WTC11 (cell line): ENCODE data around the gene FAM53B. TPM values are rescaled to one million over a fixed set of nuclear protein-coding genes. Genes with fewer than 3 reads are reported as not detected.

Source experiments
- ATAC-seq: fragments of 200-7000 bp; cut with Tn5 transposase; 2 replicates; pipeline ENCODE4 v1.10.0; 2021; ENCODE audit warnings: mild to moderate bottlenecking, moderate library complexity
- CTCF ChIA-PET: fragments of 300-600 bp; sonication (Branson Sonifier 250); formaldehyde crosslinking; loops from one replicate; lab custom pipeline; 2021; ENCODE audit warnings: antibody characterized with exemption; lab: Charles Lee
- POLR2A ChIA-PET: fragments of 350-600 bp; sonication (Branson Sonifier 250); formaldehyde crosslinking; loops from one replicate; lab custom pipeline; 2021; ENCODE audit warnings: antibody characterized with exemption; lab: Charles Lee
- DNase-seq: peaks from one replicate; pipeline ENCODE4 v3.0.0; 2021; ENCODE audit warnings: low spot score
- H3K27ac Mint-ChIP-seq: 2 replicates; pipeline ENCODE4 v1.8.0; 2021; ENCODE audit warnings: mixed read lengths
- H3K27me3 Mint-ChIP-seq: 2 replicates; pipeline ENCODE4 v1.8.0; 2021; ENCODE audit warnings: low read depth, mild to moderate bottlenecking, moderate library complexity, mixed read lengths
- H3K36me3 Mint-ChIP-seq: 2 replicates; pipeline ENCODE4 v1.8.0; 2021; ENCODE audit warnings: mixed read lengths
- H3K4me1 Mint-ChIP-seq: 2 replicates; pipeline ENCODE4 v1.8.0; 2022; ENCODE audit warnings: mixed read lengths
- H3K4me3 Mint-ChIP-seq: 2 replicates; pipeline ENCODE4 v1.8.0; 2021; ENCODE audit warnings: mild to moderate bottlenecking, moderate library complexity, mixed read lengths
- H3K9me3 Mint-ChIP-seq: 2 replicates; pipeline ENCODE4 v1.8.0; 2021; ENCODE audit warnings: mixed read lengths
- FOXJ3 ChIP-seq: sonication (generic); formaldehyde crosslinking; IDR thresholded peaks from 2 replicates; pipeline ENCODE4 v1.9.0; 2021; ENCODE audit warnings: missing genetic modification reagents, mild to moderate bottlenecking, borderline replicate concordance
- FOXP1 ChIP-seq: sonication (generic); formaldehyde crosslinking; IDR thresholded peaks from 2 replicates; pipeline ENCODE4 v1.8.0; 2022; ENCODE audit warnings: missing genetic modification reagents, mild to moderate bottlenecking, moderate library complexity, borderline replicate concordance
- GABPB1 ChIP-seq: sonication (generic); formaldehyde crosslinking; IDR thresholded peaks from 2 replicates; pipeline ENCODE4 v1.8.1; 2023; ENCODE audit warnings: mild to moderate bottlenecking, missing genetic modification reagents
- NFYB ChIP-seq: sonication (generic); formaldehyde crosslinking; conservative IDR thresholded peaks from 2 replicates; pipeline ENCODE4 v1.8.0; 2022; ENCODE audit warnings: low read depth, missing genetic modification reagents
- NR3C1 ChIP-seq: sonication (generic); formaldehyde crosslinking; conservative IDR thresholded peaks from 2 replicates; pipeline ENCODE4 v1.8.1; 2023; ENCODE audit warnings: low read depth, mild to moderate bottlenecking, missing genetic modification reagents
- PRRX2 ChIP-seq: fragments of 250-450 bp; sonication (Bioruptor Pico); IDR thresholded peaks from 2 replicates; pipeline ENCODE4 v1.8.0; 2021; ENCODE audit warnings: mild to moderate bottlenecking
- TCF7 ChIP-seq: sonication (generic); formaldehyde crosslinking; IDR thresholded peaks from 2 replicates; pipeline ENCODE4 v1.8.0; 2022; ENCODE audit warnings: mild to moderate bottlenecking, low read depth, missing genetic modification reagents, moderate library complexity
- ZNF138 ChIP-seq: sonication (generic); formaldehyde crosslinking; conservative IDR thresholded peaks from 2 replicates; pipeline ENCODE4 v1.8.1; 2022; ENCODE audit warnings: mild to moderate bottlenecking, moderate library complexity, missing genetic modification reagents
- ZNF263 ChIP-seq: sonication (generic); formaldehyde crosslinking; IDR thresholded peaks from 2 replicates; pipeline ENCODE4 v1.8.1; 2022; ENCODE audit warnings: low read depth, mild to moderate bottlenecking, moderate library complexity, missing genetic modification reagents
- ZNF396 ChIP-seq: fragments of 250-450 bp; sonication (Bioruptor Pico); IDR thresholded peaks from 2 replicates; pipeline ENCODE4 v1.8.0; 2021; ENCODE audit warnings: mild to moderate bottlenecking, moderate library complexity, borderline replicate concordance
- ZNF423 ChIP-seq: fragments of 250-450 bp; sonication (Bioruptor Pico); IDR thresholded peaks from 2 replicates; pipeline ENCODE4 v2.1.2; 2022; ENCODE audit warnings: mild to moderate bottlenecking, moderate library complexity
- total RNA-seq: library from RNA; stranded (reverse); gene quantifications from 3 replicates; pipeline ENCODE4 v1.2.3, GENCODE V29; 2021
- TF ChIP-seq, protein P1 (sequence below): sonication (generic); formaldehyde crosslinking; IDR thresholded peaks from 2 replicates; pipeline ENCODE4 v1.8.0; 2022; ENCODE audit warnings: mild to moderate bottlenecking, missing genetic modification reagents
- TF ChIP-seq, protein P2 (sequence below): sonication (generic); formaldehyde crosslinking; IDR thresholded peaks from 2 replicates; pipeline ENCODE4 v1.8.1; 2022; ENCODE audit warnings: mild to moderate bottlenecking, moderate library complexity, missing genetic modification reagents
- TF ChIP-seq, protein P3 (sequence below): sonication (generic); formaldehyde crosslinking; conservative IDR thresholded peaks from 2 replicates; pipeline ENCODE4 v1.8.1; 2022; ENCODE audit warnings: mild to moderate bottlenecking, missing genetic modification reagents
- TF ChIP-seq, protein P4 (sequence below): sonication (generic); formaldehyde crosslinking; IDR thresholded peaks from 2 replicates; pipeline ENCODE4 v1.8.1; 2022; ENCODE audit warnings: missing genetic modification reagents, borderline replicate concordance
- TF ChIP-seq, protein P5 (sequence below): fragments of 200-600 bp; IDR thresholded peaks from 2 replicates; pipeline ENCODE4 v1.8.0; 2022; ENCODE audit warnings: antibody characterized with exemption
- TF ChIP-seq, protein P6 (sequence below): sonication (generic); formaldehyde crosslinking; conservative IDR thresholded peaks from 2 replicates; pipeline ENCODE4 v1.8.1; 2023; ENCODE audit warnings: mild to moderate bottlenecking, low read depth, missing genetic modification reagents, moderate library complexity
- TF ChIP-seq, protein P7 (sequence below): fragments of 250-450 bp; sonication (Bioruptor Pico); IDR thresholded peaks from 2 replicates; pipeline ENCODE4 v1.9.0; 2021; ENCODE audit warnings: mild to moderate bottlenecking
- TF ChIP-seq, protein P8 (sequence below): sonication (generic); formaldehyde crosslinking; IDR thresholded peaks from 2 replicates; pipeline ENCODE4 v1.8.0; 2023; ENCODE audit warnings: missing genetic modification reagents

Gene FAM53B
- total RNA-seq, 1 experiment from 2014 or later, result 21.3 TPM

DNA sequence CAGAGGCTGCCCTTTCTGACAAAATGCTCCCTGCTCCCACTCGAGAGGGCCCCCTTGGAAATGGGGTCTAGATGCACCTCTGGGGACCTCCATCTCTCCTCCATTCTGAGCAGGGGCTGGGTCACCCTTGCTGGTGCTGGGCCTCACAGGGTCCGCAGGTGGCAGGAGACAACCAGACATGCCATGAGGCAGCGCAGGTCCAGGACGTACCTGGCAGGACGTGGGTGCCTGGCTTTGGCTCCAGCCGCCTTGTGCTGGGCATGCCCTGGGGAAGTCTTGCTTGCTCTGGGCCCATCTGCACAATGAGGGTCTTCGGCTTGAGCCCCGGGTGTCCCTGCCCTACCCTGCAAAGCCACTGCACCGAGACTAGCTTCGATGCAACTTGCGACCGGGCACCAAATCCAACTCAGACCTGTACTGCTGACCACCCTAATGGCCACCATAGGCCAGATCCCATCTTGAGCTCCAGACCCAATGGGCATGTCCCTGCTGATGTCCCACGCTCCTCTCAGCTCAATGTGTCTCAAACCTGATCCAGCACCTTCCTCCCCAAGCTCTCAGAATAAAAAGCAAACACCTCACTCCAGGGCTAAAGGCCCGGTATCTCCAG lies 107.0 kb downstream of the FAM53B start:
- ChIA-PET CTCF (interaction anchor here (1.0 to 2.0 kb wide), 8 partner anchors 8 to 104 kb away, joined by 3 to 11 read pairs (median 5); no protein-coding TSS in a partner anchor), POLR2A (no interaction called here)
- no peak for DNase-seq
- peaks cover 6% of the 10 kb centered on the region for H3K9me3 Mint-ChIP-seq
- TF ChIP-seq, protein P1, sequence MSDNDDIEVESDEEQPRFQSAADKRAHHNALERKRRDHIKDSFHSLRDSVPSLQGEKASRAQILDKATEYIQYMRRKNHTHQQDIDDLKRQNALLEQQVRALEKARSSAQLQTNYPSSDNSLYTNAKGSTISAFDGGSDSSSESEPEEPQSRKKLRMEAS (CRISPR knock-in tag), result no peak
- no peak for ATAC-seq
- H3K4me1 Mint-ChIP-seq, result no peaks in the 10 kb centered on the region
- no peaks in the 10 kb centered on the region for H3K27me3 Mint-ChIP-seq
- H3K4me3 Mint-ChIP-seq, result no peak overlapping the region
- peaks cover 6% of the 10 kb centered on the region for H3K36me3 Mint-ChIP-seq
- H3K27ac Mint-ChIP-seq, result 0 out of 2 replicates have a peak overlapping the region, but pooled peaks have one; percentile 39

DNA sequence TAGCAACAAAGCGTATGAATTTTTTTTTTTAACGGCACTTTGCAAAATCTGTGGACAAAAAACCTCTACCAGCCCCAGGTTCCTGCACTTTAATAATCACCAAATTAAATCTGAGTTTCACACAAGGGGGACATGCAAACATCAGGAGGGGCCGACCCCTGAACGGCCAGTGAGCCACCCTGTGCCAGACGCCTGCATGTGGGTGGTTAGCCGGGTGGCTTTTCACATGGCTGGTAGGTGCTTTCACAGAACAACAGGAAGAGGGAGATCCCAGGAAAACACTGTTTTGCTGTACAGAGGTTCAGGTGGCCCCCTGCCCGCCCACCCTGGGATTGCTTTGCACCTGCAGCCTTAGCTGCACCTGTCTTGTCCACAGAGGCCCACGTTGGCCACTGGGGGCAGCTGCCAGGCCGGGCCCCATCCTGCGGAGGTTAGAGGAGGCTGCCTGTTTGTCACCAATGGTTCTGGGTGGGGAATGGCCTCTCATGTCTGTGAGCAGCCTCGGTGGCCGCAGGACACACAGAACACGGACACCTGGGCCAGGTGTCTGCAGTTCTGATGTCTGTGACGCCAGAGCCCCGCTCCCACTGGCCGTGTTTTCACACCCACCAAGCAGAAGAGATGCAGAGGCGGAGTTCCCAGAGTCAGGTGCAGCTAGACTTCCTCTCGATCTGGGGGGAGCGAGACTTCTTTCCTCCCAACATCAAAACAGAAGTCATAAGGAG lies 107.7 kb downstream of the FAM53B start:
- no peak for TF ChIP-seq NFYB
- TF ChIP-seq NR3C1, result no peak
- TF ChIP-seq ZNF423 (CRISPR knock-in tag), result no peak
- TF ChIP-seq, protein P2, sequence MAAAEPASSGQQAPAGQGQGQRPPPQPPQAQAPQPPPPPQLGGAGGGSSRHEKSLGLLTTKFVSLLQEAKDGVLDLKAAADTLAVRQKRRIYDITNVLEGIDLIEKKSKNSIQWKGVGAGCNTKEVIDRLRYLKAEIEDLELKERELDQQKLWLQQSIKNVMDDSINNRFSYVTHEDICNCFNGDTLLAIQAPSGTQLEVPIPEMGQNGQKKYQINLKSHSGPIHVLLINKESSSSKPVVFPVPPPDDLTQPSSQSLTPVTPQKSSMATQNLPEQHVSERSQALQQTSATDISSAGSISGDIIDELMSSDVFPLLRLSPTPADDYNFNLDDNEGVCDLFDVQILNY (CRISPR knock-in tag), result no peak
- TF ChIP-seq, protein P3, sequence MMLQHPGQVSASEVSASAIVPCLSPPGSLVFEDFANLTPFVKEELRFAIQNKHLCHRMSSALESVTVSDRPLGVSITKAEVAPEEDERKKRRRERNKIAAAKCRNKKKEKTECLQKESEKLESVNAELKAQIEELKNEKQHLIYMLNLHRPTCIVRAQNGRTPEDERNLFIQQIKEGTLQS (CRISPR knock-in tag), result no peak
- TF ChIP-seq, protein P4, sequence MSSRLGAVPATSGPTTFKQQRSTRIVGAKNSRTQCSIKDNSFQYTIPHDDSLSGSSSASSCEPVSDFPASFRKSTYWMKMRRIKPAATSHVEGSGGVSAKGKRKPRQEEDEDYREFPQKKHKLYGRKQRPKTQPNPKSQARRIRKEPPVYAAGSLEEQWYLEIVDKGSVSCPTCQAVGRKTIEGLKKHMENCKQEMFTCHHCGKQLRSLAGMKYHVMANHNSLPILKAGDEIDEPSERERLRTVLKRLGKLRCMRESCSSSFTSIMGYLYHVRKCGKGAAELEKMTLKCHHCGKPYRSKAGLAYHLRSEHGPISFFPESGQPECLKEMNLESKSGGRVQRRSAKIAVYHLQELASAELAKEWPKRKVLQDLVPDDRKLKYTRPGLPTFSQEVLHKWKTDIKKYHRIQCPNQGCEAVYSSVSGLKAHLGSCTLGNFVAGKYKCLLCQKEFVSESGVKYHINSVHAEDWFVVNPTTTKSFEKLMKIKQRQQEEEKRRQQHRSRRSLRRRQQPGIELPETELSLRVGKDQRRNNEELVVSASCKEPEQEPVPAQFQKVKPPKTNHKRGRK (CRISPR knock-in tag), result no peak
- TF ChIP-seq, protein P5, sequence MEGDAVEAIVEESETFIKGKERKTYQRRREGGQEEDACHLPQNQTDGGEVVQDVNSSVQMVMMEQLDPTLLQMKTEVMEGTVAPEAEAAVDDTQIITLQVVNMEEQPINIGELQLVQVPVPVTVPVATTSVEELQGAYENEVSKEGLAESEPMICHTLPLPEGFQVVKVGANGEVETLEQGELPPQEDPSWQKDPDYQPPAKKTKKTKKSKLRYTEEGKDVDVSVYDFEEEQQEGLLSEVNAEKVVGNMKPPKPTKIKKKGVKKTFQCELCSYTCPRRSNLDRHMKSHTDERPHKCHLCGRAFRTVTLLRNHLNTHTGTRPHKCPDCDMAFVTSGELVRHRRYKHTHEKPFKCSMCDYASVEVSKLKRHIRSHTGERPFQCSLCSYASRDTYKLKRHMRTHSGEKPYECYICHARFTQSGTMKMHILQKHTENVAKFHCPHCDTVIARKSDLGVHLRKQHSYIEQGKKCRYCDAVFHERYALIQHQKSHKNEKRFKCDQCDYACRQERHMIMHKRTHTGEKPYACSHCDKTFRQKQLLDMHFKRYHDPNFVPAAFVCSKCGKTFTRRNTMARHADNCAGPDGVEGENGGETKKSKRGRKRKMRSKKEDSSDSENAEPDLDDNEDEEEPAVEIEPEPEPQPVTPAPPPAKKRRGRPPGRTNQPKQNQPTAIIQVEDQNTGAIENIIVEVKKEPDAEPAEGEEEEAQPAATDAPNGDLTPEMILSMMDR, result no peak
- no peak for TF ChIP-seq ZNF138
- TF ChIP-seq ZNF396 (CRISPR knock-in tag), result no peak
- TF ChIP-seq, protein P6, sequence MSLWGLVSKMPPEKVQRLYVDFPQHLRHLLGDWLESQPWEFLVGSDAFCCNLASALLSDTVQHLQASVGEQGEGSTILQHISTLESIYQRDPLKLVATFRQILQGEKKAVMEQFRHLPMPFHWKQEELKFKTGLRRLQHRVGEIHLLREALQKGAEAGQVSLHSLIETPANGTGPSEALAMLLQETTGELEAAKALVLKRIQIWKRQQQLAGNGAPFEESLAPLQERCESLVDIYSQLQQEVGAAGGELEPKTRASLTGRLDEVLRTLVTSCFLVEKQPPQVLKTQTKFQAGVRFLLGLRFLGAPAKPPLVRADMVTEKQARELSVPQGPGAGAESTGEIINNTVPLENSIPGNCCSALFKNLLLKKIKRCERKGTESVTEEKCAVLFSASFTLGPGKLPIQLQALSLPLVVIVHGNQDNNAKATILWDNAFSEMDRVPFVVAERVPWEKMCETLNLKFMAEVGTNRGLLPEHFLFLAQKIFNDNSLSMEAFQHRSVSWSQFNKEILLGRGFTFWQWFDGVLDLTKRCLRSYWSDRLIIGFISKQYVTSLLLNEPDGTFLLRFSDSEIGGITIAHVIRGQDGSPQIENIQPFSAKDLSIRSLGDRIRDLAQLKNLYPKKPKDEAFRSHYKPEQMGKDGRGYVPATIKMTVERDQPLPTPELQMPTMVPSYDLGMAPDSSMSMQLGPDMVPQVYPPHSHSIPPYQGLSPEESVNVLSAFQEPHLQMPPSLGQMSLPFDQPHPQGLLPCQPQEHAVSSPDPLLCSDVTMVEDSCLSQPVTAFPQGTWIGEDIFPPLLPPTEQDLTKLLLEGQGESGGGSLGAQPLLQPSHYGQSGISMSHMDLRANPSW (CRISPR knock-in tag), result no peak
- TF ChIP-seq TCF7 (CRISPR knock-in tag), result no peak
- TF ChIP-seq FOXJ3 (CRISPR knock-in tag), result no peak
- TF ChIP-seq, protein P7, sequence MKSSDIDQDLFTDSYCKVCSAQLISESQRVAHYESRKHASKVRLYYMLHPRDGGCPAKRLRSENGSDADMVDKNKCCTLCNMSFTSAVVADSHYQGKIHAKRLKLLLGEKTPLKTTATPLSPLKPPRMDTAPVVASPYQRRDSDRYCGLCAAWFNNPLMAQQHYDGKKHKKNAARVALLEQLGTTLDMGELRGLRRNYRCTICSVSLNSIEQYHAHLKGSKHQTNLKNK (CRISPR knock-in tag), result no peak
- no peak for TF ChIP-seq PRRX2 (CRISPR knock-in tag)
- TF ChIP-seq FOXP1 (CRISPR knock-in tag), result no peak
- no peak for TF ChIP-seq GABPB1 (CRISPR knock-in tag)
- TF ChIP-seq, protein P8, sequence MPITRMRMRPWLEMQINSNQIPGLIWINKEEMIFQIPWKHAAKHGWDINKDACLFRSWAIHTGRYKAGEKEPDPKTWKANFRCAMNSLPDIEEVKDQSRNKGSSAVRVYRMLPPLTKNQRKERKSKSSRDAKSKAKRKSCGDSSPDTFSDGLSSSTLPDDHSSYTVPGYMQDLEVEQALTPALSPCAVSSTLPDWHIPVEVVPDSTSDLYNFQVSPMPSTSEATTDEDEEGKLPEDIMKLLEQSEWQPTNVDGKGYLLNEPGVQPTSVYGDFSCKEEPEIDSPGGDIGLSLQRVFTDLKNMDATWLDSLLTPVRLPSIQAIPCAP, result no peak
- TF ChIP-seq, protein P1 (CRISPR knock-in tag), result no peak
- TF ChIP-seq ZNF263 (CRISPR knock-in tag), result no peak
- no peaks in the 10 kb centered on the region for H3K4me1 Mint-ChIP-seq
- peak overlapping the region; percentile 54; the same call in 1 of the 2 replicates for H3K27ac Mint-ChIP-seq
- no peaks in the 10 kb centered on the region for H3K27me3 Mint-ChIP-seq
- ATAC-seq, result peak; percentile 62
- peaks cover 6% of the 10 kb centered on the region for H3K9me3 Mint-ChIP-seq
- H3K36me3 Mint-ChIP-seq, result peaks cover 6% of the 10 kb centered on the region
- peak; percentile 45 for DNase-seq
- POLR2A ChIA-PET, result no interaction called here
- CTCF ChIA-PET, result interaction anchor here (0.6 to 2.0 kb wide), 9 partner anchors 9 to 105 kb away, joined by 3 to 11 read pairs (median 4); no protein-coding TSS in a partner anchor
- no peak overlapping the region for H3K4me3 Mint-ChIP-seq
